Measurements from ENCODE around the gene EXD1. TPM values are rescaled to one million over a fixed set of nuclear protein-coding genes. Genes with fewer than 3 reads are reported as not detected.

EXD1 gene
- polyA plus RNA-seq, 1 donor from 2014 or later: not detected

DNA sequence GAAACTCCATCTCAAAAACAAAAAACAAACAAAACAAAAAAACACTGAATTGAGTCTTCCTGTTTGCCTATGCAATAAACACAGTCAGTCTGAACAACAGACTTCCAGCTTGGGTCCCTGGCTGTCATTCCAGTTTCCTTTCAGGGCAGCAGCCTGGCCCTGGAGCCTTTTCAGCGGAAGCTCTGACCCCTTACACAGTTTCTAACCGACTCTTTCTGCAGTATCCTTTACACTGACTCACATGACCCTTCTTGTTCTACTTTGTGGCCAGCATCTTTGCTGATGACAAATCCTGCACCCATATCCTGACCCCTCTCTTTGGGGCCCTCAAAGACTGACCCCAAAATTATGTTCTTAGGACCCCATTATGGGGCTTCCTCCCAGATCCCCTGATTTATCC, 76.1 kb downstream of the EXD1 start (continued):
- TF ChIP-seq EP300 (conservative IDR thresholded peaks at IDR 0.05; ENCODE audit: poor library complexity, severe bottlenecking) (no peak), TAF1 (IDR thresholded peaks at IDR 0.05; ENCODE audit: low read depth) (no peak)

DNA sequence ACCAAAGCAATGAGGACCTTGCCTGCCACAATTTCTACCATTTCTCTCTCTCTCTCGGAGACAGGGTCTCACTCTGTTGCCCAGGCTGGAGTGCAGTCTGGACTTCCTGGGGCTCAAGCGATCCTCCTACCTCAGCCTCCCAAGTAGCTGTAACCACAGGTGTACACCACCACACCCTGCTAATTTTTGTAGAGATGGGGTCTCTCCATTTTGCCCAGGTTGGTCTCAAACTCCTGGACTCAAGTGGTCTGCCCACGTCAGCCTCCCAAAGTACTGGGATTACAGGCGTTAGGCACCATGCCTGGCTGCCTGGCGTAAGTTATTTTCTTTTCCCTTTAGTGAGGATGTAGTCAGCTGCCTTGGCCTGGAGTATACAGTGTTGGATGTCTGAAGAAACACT, 76.8 kb downstream of the EXD1 start:
- no peaks in the 10 kb centered on the region for H3K9me2 ChIP-seq (ENCODE audit: insufficient read depth, low read length)
- H3K9me3 ChIP-seq (ENCODE audit: low read length): no peaks in the 10 kb centered on the region
- H3K79me2 ChIP-seq (replicated peaks; ENCODE audit: insufficient read depth, low read length): no peaks in the 10 kb centered on the region
- H4K20me1 ChIP-seq (ENCODE audit: insufficient read depth): no peaks in the 10 kb centered on the region
- H3K36me3 ChIP-seq (ENCODE audit: insufficient read depth, low read length): no peaks in the 10 kb centered on the region
- TF ChIP-seq RAD21 (conservative IDR thresholded peaks at IDR 0.05): no peak
- TF ChIP-seq MXI1 (conservative IDR thresholded peaks at IDR 0.05; ENCODE audit: poor library complexity, severe bottlenecking): no peak
- TF ChIP-seq, protein P1, sequence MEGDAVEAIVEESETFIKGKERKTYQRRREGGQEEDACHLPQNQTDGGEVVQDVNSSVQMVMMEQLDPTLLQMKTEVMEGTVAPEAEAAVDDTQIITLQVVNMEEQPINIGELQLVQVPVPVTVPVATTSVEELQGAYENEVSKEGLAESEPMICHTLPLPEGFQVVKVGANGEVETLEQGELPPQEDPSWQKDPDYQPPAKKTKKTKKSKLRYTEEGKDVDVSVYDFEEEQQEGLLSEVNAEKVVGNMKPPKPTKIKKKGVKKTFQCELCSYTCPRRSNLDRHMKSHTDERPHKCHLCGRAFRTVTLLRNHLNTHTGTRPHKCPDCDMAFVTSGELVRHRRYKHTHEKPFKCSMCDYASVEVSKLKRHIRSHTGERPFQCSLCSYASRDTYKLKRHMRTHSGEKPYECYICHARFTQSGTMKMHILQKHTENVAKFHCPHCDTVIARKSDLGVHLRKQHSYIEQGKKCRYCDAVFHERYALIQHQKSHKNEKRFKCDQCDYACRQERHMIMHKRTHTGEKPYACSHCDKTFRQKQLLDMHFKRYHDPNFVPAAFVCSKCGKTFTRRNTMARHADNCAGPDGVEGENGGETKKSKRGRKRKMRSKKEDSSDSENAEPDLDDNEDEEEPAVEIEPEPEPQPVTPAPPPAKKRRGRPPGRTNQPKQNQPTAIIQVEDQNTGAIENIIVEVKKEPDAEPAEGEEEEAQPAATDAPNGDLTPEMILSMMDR (IDR thresholded peaks at IDR 0.05; ENCODE audit: poor library complexity, severe bottlenecking): no peak
- TF ChIP-seq, protein P2, sequence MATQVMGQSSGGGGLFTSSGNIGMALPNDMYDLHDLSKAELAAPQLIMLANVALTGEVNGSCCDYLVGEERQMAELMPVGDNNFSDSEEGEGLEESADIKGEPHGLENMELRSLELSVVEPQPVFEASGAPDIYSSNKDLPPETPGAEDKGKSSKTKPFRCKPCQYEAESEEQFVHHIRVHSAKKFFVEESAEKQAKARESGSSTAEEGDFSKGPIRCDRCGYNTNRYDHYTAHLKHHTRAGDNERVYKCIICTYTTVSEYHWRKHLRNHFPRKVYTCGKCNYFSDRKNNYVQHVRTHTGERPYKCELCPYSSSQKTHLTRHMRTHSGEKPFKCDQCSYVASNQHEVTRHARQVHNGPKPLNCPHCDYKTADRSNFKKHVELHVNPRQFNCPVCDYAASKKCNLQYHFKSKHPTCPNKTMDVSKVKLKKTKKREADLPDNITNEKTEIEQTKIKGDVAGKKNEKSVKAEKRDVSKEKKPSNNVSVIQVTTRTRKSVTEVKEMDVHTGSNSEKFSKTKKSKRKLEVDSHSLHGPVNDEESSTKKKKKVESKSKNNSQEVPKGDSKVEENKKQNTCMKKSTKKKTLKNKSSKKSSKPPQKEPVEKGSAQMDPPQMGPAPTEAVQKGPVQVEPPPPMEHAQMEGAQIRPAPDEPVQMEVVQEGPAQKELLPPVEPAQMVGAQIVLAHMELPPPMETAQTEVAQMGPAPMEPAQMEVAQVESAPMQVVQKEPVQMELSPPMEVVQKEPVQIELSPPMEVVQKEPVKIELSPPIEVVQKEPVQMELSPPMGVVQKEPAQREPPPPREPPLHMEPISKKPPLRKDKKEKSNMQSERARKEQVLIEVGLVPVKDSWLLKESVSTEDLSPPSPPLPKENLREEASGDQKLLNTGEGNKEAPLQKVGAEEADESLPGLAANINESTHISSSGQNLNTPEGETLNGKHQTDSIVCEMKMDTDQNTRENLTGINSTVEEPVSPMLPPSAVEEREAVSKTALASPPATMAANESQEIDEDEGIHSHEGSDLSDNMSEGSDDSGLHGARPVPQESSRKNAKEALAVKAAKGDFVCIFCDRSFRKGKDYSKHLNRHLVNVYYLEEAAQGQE (IDR thresholded peaks at IDR 0.05; ENCODE audit: borderline replicate concordance): no peak
- no peak for TF ChIP-seq EZH2 (IDR thresholded peaks at IDR 0.05; ENCODE audit: borderline replicate concordance, insufficient read depth, low read length, poor library complexity, severe bottlenecking)
- TF ChIP-seq TAF1 (IDR thresholded peaks at IDR 0.05; ENCODE audit: low read depth): no peak
- TF ChIP-seq POLR2AphosphoS5 (IDR thresholded peaks at IDR 0.05): no peak
- TF ChIP-seq SMC3 (conservative IDR thresholded peaks at IDR 0.05; ENCODE audit: poor library complexity): no peak
- no peak for TF ChIP-seq EP300 (conservative IDR thresholded peaks at IDR 0.05; ENCODE audit: poor library complexity, severe bottlenecking)
- no peak overlapping the region for H3K4me3 ChIP-seq (ENCODE audit: low read length)
- H3K27me3 ChIP-seq (ENCODE audit: insufficient read depth, low read depth, low read length): no peaks in the 10 kb centered on the region
- no peak overlapping the region for H3K9ac ChIP-seq (ENCODE audit: low read length)
- H2AFZ ChIP-seq (ENCODE audit: low read depth, low read length): no peak overlapping the region
- H3K27ac ChIP-seq (ENCODE audit: low read length): no peak overlapping the region
- no peaks in the 10 kb centered on the region for H3F3A ChIP-seq (ENCODE audit: insufficient read depth, low read length, poor library complexity, severe bottlenecking)
- H3K4me2 ChIP-seq (ENCODE audit: low read length): no peak overlapping the region

DNA sequence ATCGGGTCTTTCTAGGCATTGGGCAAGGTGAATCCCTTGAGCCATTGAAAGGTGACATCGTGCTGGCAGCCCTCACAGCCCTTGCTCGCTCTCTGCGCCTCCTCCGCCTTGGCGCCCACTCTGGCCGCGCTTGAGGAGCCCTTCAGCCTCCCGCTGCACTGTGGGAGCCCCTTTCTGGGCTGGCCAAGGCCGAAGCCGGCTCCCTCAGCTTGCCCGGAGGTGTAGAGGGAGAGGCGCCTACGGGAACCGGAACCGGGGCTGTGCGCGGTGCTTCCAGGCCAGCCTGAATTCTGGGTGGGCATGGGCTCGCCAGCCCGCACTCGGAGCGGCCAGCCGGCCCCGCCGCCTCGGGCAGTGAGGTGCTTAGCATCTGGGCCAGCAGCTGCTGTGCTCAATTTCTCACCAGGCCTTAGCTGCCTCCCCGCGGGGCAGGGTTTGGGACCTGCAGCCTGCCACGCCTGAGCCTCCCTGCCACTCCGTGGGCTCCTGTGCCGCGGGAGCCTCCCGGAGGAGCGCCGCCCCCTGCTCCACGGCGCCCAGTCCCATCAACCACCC, 79.0 kb downstream of the EXD1 start:
- no peak overlapping the region for H3K4me2 ChIP-seq (ENCODE audit: low read length)

More for the DNA sequence above, 79.0 kb downstream of the EXD1 start:
- no peak overlapping the region for H3K4me3 ChIP-seq (ENCODE audit: low read length)
- no peaks in the 10 kb centered on the region for H3K79me2 ChIP-seq (replicated peaks; ENCODE audit: insufficient read depth, low read length)
- TF ChIP-seq SMC3 (conservative IDR thresholded peaks at IDR 0.05; ENCODE audit: poor library complexity) (no peak), MXI1 (conservative IDR thresholded peaks at IDR 0.05; ENCODE audit: poor library complexity, severe bottlenecking) (no peak), EP300 (conservative IDR thresholded peaks at IDR 0.05; ENCODE audit: poor library complexity, severe bottlenecking) (no peak), EZH2 (IDR thresholded peaks at IDR 0.05; ENCODE audit: borderline replicate concordance, insufficient read depth, low read length, poor library complexity, severe bottlenecking) (no peak), POLR2AphosphoS5 (IDR thresholded peaks at IDR 0.05) (no peak), TAF1 (IDR thresholded peaks at IDR 0.05; ENCODE audit: low read depth) (no peak), RAD21 (conservative IDR thresholded peaks at IDR 0.05) (no peak)
- TF ChIP-seq, protein P1 (IDR thresholded peaks at IDR 0.05; ENCODE audit: poor library complexity, severe bottlenecking): no peak
- TF ChIP-seq, protein P2 (IDR thresholded peaks at IDR 0.05; ENCODE audit: borderline replicate concordance): no peak
- H3K9ac ChIP-seq (ENCODE audit: low read length): no peak overlapping the region
- H3K9me3 ChIP-seq (ENCODE audit: low read length): no peaks in the 10 kb centered on the region
- H3K27me3 ChIP-seq (ENCODE audit: insufficient read depth, low read depth, low read length): no peaks in the 10 kb centered on the region
- no peak overlapping the region for H3K27ac ChIP-seq (ENCODE audit: low read length)
- no peak overlapping the region for H2AFZ ChIP-seq (ENCODE audit: low read depth, low read length)
- H3K9me2 ChIP-seq (ENCODE audit: insufficient read depth, low read length): no peaks in the 10 kb centered on the region
- no peaks in the 10 kb centered on the region for H3K36me3 ChIP-seq (ENCODE audit: insufficient read depth, low read length)
- H3F3A ChIP-seq (ENCODE audit: insufficient read depth, low read length, poor library complexity, severe bottlenecking): no peaks in the 10 kb centered on the region
- H4K20me1 ChIP-seq (ENCODE audit: insufficient read depth): no peaks in the 10 kb centered on the region
